Dermis microvascular lymphatic vessel endothelial cell (primary cell): ENCODE data around the gene MARCHF10. TPM values are rescaled to one million over a fixed set of nuclear protein-coding genes. Genes with fewer than 3 reads are reported as not detected.

Experiments
- DNase-seq, 2 donors: peaks; one replicate each; pipeline versions ENCODE4 v3.0.0 to v3.0.0-alpha.2; 2010; ENCODE audit warnings: low read depth in 2 of 2
- total RNA-seq: library from RNA; depleted of rRNA; stranded (reverse); fragments of >200 nt; gene quantifications from 2 replicates; pipeline ENCODE4 v1.2.1, GENCODE V29; 2014

MARCHF10 gene
- total RNA-seq, 1 donor from 2014 or later: not detected

- no peak for DNase-seq
These were observed 88.5 kb downstream of the MARCHF10 start for GRCh38 chr17:62719586-62719985.

GRCh38 chr17:62718429-62718828 lies 89.7 kb downstream of the MARCHF10 start:
- no peak for DNase-seq

- no peak for DNase-seq
These were observed 90.2 kb downstream of the MARCHF10 start for GRCh38 chr17:62717889-62718288.

- DNase-seq: no peak
These were observed 90.6 kb downstream of the MARCHF10 start for GRCh38 chr17:62717589-62717855.

- DNase-seq: no peak
These were observed 91.1 kb downstream of the MARCHF10 start for GRCh38 chr17:62716834-62717588.

- DNase-seq: no peak
These were observed 92.2 kb downstream of the MARCHF10 start for GRCh38 chr17:62715882-62716390.

GRCh38 chr17:62714016-62714777 lies 93.9 kb downstream of the MARCHF10 start:
- DNase-seq: no peak

GRCh38 chr17:62713086-62713881 lies 94.8 kb downstream of the MARCHF10 start:
- DNase-seq: no peak

GRCh38 chr17:62712171-62712581 lies 95.9 kb downstream of the MARCHF10 start:
- DNase-seq: no peak

GRCh38 chr17:62708587-62708986 lies 99.5 kb downstream of the MARCHF10 start:
- no peak for DNase-seq

- no peak for DNase-seq
These were observed 100.7 kb downstream of the MARCHF10 start for GRCh38 chr17:62707425-62707739.

GRCh38 chr17:62706598-62707424 lies 101.3 kb downstream of the MARCHF10 start:
- DNase-seq: no peak

- DNase-seq: peak in 1 of 2 donors; percentile 70
These were observed 102.1 kb downstream of the MARCHF10 start for GRCh38 chr17:62705778-62706597.

- peak in 1 of 2 donors; percentile 67 for DNase-seq
These were observed 102.8 kb downstream of the MARCHF10 start for GRCh38 chr17:62705156-62705777.

GRCh38 chr17:62704381-62704971 lies 103.6 kb downstream of the MARCHF10 start:
- DNase-seq: peak in 1 of 2 donors; percentile 31

- peak in 1 of 2 donors; percentile 65 for DNase-seq
These were observed 104.2 kb downstream of the MARCHF10 start for GRCh38 chr17:62703776-62704380.

GRCh38 chr17:62703261-62703775 lies 104.8 kb downstream of the MARCHF10 start:
- DNase-seq: peak in 1 of 2 donors; percentile 56

GRCh38 chr17:62702746-62703260 lies 105.3 kb downstream of the MARCHF10 start:
- no peak for DNase-seq

- no peak for DNase-seq
These were observed 106.4 kb downstream of the MARCHF10 start for GRCh38 chr17:62701706-62702085.
